ENCODE data around the gene GIGYF1. TPM values are rescaled to one million over a fixed set of nuclear protein-coding genes. Genes with fewer than 3 reads are reported as not detected.

The GIGYF1 gene
- 1.1 and 1.4 TPM in 2 replicates for polyA plus RNA-seq

GRCh38 chr7:100694098-100694745, at the start of gene GIGYF1:
Gene GIGYF1 (minus strand): TSS chr7:100694250. CDS start chr7:100688238, 6,012 bp downstream.

GRCh38 chr7:100720279-100720670, 26.2 kb upstream of the GIGYF1 start, which contains the start of gene EPO:
Gene EPO (plus strand): TSS chr7:100720468. CDS start chr7:100720981, 513 bp downstream.

GRCh38 chr7:100705753-100706671, 12.0 kb upstream of the GIGYF1 start, which contains the start of gene POP7:
Gene POP7 (plus strand): TSS chr7:100706121. CDS start chr7:100706831, 710 bp downstream.

DNA sequence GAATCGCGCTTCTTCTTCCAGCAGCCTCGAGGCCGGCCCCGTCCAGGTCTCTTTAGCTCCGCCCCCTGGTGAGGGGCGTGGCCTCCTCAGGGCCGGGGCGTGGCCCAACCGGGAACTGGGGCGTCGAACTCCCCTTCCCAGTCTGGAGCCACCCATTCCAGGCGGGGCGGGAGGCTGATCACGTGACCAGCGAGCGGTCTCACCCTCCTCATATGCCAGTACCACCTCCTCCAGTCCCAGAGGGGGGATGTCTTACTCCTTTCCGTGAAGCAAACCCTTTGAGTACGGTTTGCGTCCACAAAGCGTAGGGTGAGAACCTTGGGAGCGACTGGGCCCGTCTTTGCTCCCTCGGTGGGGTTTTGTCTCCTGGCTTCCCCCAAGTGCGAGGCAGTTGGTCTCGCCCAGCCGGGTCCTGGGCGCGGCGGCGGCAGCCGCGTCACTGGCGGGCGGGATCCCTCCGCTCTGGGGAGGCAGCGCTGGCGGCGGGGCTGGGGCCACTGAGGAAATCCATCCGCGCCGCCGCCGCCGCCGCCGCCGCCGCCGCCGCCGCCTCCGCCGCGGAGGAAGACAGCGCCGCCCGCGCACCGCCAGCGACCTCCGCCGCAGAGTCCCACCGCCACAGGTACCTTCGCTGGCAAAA, 20.6 kb downstream of the GIGYF1 start, which contains the start of gene GNB2:
TSS of gene GNB2 (plus strand) at position 439 of the 640 bp plus-strand sequence. CDS start 2,526 bp downstream, outside the sequence.

DNA sequence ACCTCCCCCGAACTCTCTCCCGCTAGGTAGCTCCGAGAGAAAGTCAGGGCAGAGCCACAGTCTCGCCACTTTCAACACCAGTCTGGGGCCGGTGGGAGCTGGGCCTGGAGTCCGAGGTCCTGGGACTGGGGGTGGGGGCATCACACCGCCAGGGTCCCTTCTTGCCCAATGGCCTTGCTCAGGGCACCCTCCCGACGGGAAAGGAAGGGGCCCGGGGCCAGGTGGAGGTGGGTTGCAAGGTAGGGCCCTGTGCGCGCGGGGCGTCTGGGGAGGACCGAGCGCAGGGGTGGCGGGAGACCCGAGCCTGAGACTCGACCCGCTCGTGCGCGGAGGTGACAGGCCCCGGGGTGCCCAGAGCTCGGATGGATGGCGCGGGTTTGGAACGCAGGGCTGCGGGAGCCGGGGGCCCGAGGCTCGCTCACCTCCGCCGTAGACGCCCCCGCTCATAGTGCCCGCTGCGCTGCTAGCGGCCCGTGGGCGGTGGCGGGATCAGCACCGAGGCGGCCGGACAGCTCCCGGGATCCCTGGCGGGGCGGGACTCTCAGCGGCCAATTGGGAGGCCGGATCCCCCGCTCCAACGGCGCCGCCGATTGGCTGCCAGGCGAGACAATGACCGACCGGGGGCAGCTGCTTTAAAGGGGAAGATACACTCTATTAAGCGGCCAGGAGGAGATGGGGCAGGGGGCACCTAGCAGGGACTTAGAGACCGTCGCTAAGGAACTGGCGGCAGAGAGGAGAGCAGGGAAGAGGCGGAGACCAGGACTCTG, 38.0 kb downstream of the GIGYF1 start, which contains the start of gene ACTL6B:
TSS of gene ACTL6B (minus strand) at position 541 of the 767 bp plus-strand sequence. CDS start at position 447, 94 bp downstream.

DNA sequence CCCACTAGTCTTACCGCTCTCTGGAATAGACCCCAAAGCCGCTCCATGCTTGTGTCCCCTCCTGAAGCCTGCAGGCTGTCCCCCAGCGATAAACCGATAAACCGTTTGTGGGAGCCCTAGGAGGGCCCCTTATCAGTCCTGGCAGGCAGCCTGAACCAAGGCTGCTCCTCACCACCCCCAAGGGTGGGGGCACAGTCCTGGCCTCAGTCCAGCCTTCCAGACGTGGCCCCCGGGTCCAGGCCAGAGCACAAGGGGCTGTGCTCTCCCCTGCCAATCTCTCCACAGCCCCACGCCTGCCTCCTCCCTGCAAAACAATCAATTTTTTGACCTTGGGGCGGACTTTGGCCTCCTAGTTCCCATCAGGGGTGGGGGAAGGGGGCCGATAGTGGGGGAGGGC, 52.6 kb downstream of the GIGYF1 start, which contains the start of gene TFR2:
TSS of gene TFR2 (minus strand) at position 90 of the 397 bp plus-strand sequence. CDS start at position 47, 43 bp downstream.

Other genes starting within 250 kb of the GIGYF1 start
- gene SPACDR, start 230.0 kb downstream of the GIGYF1 start, polyA plus RNA-seq: 0.66 and 1.3 TPM in 2 replicates
- gene TSC22D4, start 215.0 kb downstream of the GIGYF1 start, polyA plus RNA-seq: 2.3 and 2.4 TPM in 2 replicates
- gene NYAP1, start 210.3 kb downstream of the GIGYF1 start, polyA plus RNA-seq: not detected in 2 replicates
- gene AGFG2, start 155.0 kb downstream of the GIGYF1 start, polyA plus RNA-seq: 12.1 and 14.5 TPM in 2 replicates
- not detected in 2 replicates for gene SAP25, start 120.3 kb downstream of the GIGYF1 start, polyA plus RNA-seq
- 0.34 TPM in 1 of 2 replicates, not detected in the other for gene LRCH4, start 108.1 kb downstream of the GIGYF1 start, polyA plus RNA-seq
- gene FBXO24, start 107.9 kb downstream of the GIGYF1 start, polyA plus RNA-seq: not detected in 2 replicates
- gene PCOLCE, start 91.9 kb downstream of the GIGYF1 start, polyA plus RNA-seq: 0.43 TPM in 1 of 2 replicates, not detected in the other
- 0.34 and 2.2 TPM in 2 replicates for gene MOSPD3, start 81.7 kb downstream of the GIGYF1 start, polyA plus RNA-seq
- gene TFR2, start 52.7 kb downstream of the GIGYF1 start, polyA plus RNA-seq: 0.17 and 0.55 TPM in 2 replicates
- gene ACTL6B, start 37.8 kb downstream of the GIGYF1 start, polyA plus RNA-seq: 15.7 and 21.5 TPM in 2 replicates
- 3.3 and 3.8 TPM in 2 replicates for gene GNB2, start 20.5 kb downstream of the GIGYF1 start, polyA plus RNA-seq
- gene POP7, start 11.9 kb upstream of the GIGYF1 start, polyA plus RNA-seq: 21.3 and 34.3 TPM in 2 replicates
- gene EPO, start 26.2 kb upstream of the GIGYF1 start, polyA plus RNA-seq: not detected in 2 replicates
- gene ZAN, start 39.3 kb upstream of the GIGYF1 start, polyA plus RNA-seq: not detected in 2 replicates
- gene EPHB4, start 133.3 kb upstream of the GIGYF1 start, polyA plus RNA-seq: not detected in 2 replicates
- 0.47 and 2.5 TPM in 2 replicates for gene SLC12A9, start 158.5 kb upstream of the GIGYF1 start, polyA plus RNA-seq
- 0.79 and 2.0 TPM in 2 replicates for gene TRIP6, start 173.1 kb upstream of the GIGYF1 start, polyA plus RNA-seq
- gene SRRT, start 180.9 kb upstream of the GIGYF1 start, polyA plus RNA-seq: 14.1 and 14.3 TPM in 2 replicates
- gene UFSP1, start 195.5 kb upstream of the GIGYF1 start, polyA plus RNA-seq: not detected in 2 replicates
- gene ACHE, start 201.6 kb upstream of the GIGYF1 start, polyA plus RNA-seq: 0.73 and 1.6 TPM in 2 replicates

Measured in Purkinje cell (primary cell).